OCI-LY7 (cell line): ENCODE data around the gene TAF1C. TPM values are rescaled to one million over a fixed set of nuclear protein-coding genes. Genes with fewer than 3 reads are reported as not detected.

Source experiments
- BruUV-seq: library from RNA; stranded (reverse); fragments of 400-500 nt; replicated peaks from 2 replicates; lab custom pipeline; 2021; lab: Mats Ljungman, UMichigan
- CTCF ChIA-PET: fragments of 300-600 bp; sonication (Branson Sonifier 250); formaldehyde crosslinking; loops from one replicate; lab custom pipeline; 2022; ENCODE audit warnings: antibody characterized with exemption; ENCODE audit not compliant: unreplicated experiment; lab: Charles Lee
- POLR2A ChIA-PET: fragments of 300-600 bp; sonication (Branson Sonifier 250); formaldehyde crosslinking; loops from one replicate; lab custom pipeline; 2022; ENCODE audit warnings: antibody characterized with exemption; lab: Charles Lee
- DNase-seq: peaks from one replicate; pipeline ENCODE4 v3.0.0-alpha.2; 2015; ENCODE audit warnings: low spot score
- H2AFZ ChIP-seq: fragments of 200-600 bp; sonication (generic), shearing (Covaris generic); 2 replicates; pipeline ENCODE4 v1.6.1; 2014; ENCODE audit warnings: mild to moderate bottlenecking, antibody characterized with exemption, low read length, moderate library complexity
- H3K27ac ChIP-seq: fragments of 200-600 bp; sonication (generic); 2 replicates; pipeline ENCODE4 v1.5.1; 2014; ENCODE audit warnings: mixed run types, low read depth, mild to moderate bottlenecking, moderate library complexity, low read length, inconsistent platforms; ENCODE audit not compliant: poor library complexity, severe bottlenecking
- H3K36me3 ChIP-seq: fragments of 200-600 bp; sonication (generic); 2 replicates; pipeline ENCODE4 v1.6.1; 2014; ENCODE audit warnings: mild to moderate bottlenecking, antibody characterized with exemption, low read length, moderate library complexity, mixed read lengths; ENCODE audit not compliant: insufficient read depth
- H3K4me1 ChIP-seq: fragments of 200-600 bp; sonication (generic); 2 replicates; pipeline ENCODE4 v1.5.1; 2014; ENCODE audit warnings: mild to moderate bottlenecking, low read length; ENCODE audit not compliant: insufficient read depth, poor library complexity, severe bottlenecking
- H3K4me2 ChIP-seq: fragments of 200-600 bp; sonication (generic); 2 replicates; pipeline ENCODE4 v1.6.1; 2014; ENCODE audit warnings: mild to moderate bottlenecking, low read length
- H3K4me3 ChIP-seq: fragments of 200-600 bp; sonication (generic); 2 replicates; pipeline ENCODE4 v1.5.1; 2014; ENCODE audit warnings: mild to moderate bottlenecking, low read depth, low read length; ENCODE audit not compliant: poor library complexity, severe bottlenecking
- H3K79me2 ChIP-seq: fragments of 200-600 bp; sonication (generic); 2 replicates; pipeline ENCODE4 v1.6.1; 2016; ENCODE audit warnings: low read depth, mild to moderate bottlenecking, low read length, moderate library complexity, mixed read lengths; ENCODE audit not compliant: insufficient read depth
- H3K9me2 ChIP-seq: fragments of 200-600 bp; sonication (generic); 2 replicates; pipeline ENCODE4 v1.6.1; 2016; ENCODE audit warnings: mild to moderate bottlenecking, low read length, mixed read lengths; ENCODE audit not compliant: insufficient read depth
- H3K9me3 ChIP-seq: fragments of 200-600 bp; sonication (generic); 2 replicates; pipeline ENCODE4 v1.6.1; 2014; ENCODE audit warnings: mild to moderate bottlenecking, mixed run types, low read length, mixed read lengths
- H4K20me1 ChIP-seq: fragments of 200-600 bp; sonication (generic); 2 replicates; pipeline ENCODE4 v1.6.1; 2014; ENCODE audit warnings: mild to moderate bottlenecking, antibody characterized with exemption, low read length, moderate library complexity, mixed read lengths; ENCODE audit not compliant: insufficient read depth
- EZH2phosphoT487 ChIP-seq: fragments of 200-600 bp; sonication (generic); IDR thresholded peaks from 2 replicates; pipeline ENCODE4 v1.6.1; 2018; ENCODE audit warnings: low read depth, borderline replicate concordance, mild to moderate bottlenecking, mixed run types, antibody characterized with exemption, low read length, moderate library complexity, mixed read lengths
- intact Hi-C: fragments of 100-400 bp; cut with micrococcal nuclease; formaldehyde crosslinking; loops from one replicate; pipeline ENCODE4 v1.10.0; 2022; ENCODE audit not compliant: unreplicated experiment
- total RNA-seq, 2 experiments: library from RNA; depleted of rRNA in 1 of 2; stranded (reverse); fragments of >200 nt in 1 of 2; shearing (Covaris generic) in 1 of 2; gene quantifications; 2 replicates each; pipeline ENCODE4 v1.2.3, GENCODE V29; 2014 to 2022
- TF ChIP-seq, protein P1 (sequence below): fragments of 200-600 bp; sonication (generic); conservative IDR thresholded peaks from 2 replicates; pipeline ENCODE4 v1.5.1; 2014; ENCODE audit warnings: mild to moderate bottlenecking, antibody characterized with exemption, low read length, moderate library complexity, mixed read lengths

The TAF1C gene
- total RNA-seq, 2 experiments from 2014 or later = 64.6 to 66.1 TPM

DNA sequence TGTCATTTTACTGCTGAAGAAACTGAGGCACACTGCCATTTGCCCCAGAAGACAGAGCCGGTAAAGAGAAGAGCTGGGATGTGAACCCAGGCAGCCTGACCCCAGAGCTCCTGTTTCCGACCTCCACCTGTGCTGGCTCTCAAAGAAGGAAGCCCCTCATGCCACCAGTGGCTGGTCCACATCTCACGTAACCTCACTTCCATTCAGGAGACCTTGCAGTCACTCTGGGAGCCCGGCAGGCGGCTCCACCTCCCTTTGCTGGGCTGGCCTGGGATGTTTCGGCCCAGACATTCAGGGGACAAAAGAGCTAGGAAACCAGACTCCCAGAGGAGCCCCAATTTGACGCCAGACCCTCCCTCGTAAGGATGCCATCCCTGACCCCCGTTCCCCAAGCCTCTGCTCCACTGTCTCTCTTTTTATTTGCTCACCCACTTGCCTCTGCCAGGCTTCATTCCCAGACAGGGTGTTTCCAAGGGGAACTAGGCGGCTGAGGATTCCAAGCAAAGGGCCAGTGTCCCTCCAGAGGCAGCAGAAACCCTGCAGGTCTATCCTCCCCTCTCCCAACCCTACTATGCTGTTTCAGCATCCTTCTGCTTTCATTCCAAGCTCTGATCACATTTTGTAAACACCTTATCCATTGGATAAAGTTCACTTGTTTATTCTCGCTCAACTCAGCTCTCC, 2.8 kb downstream of the TAF1C start:
- Histone ChIP-seq H2AFZ (no peak overlapping the region), H3K9me3 (no peaks in the 10 kb centered on the region), H3K27ac (no peak overlapping the region), H3K4me3 (no peak overlapping the region), H4K20me1 (no peaks in the 10 kb centered on the region), H3K79me2 (peaks cover 21% of the 10 kb centered on the region; the same call in 1 of the 2 replicates), H3K4me1 (peaks cover 9% of the 10 kb centered on the region), H3K9me2 (no peaks in the 10 kb centered on the region), H3K4me2 (no peak overlapping the region), H3K36me3 (peaks cover 46% of the 10 kb centered on the region)
- CTCF ChIA-PET = no interaction called here
- DNase-seq = no peak
- BruUV-seq = no TSS peak
- TF ChIP-seq, protein P1, sequence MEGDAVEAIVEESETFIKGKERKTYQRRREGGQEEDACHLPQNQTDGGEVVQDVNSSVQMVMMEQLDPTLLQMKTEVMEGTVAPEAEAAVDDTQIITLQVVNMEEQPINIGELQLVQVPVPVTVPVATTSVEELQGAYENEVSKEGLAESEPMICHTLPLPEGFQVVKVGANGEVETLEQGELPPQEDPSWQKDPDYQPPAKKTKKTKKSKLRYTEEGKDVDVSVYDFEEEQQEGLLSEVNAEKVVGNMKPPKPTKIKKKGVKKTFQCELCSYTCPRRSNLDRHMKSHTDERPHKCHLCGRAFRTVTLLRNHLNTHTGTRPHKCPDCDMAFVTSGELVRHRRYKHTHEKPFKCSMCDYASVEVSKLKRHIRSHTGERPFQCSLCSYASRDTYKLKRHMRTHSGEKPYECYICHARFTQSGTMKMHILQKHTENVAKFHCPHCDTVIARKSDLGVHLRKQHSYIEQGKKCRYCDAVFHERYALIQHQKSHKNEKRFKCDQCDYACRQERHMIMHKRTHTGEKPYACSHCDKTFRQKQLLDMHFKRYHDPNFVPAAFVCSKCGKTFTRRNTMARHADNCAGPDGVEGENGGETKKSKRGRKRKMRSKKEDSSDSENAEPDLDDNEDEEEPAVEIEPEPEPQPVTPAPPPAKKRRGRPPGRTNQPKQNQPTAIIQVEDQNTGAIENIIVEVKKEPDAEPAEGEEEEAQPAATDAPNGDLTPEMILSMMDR = no peak
- TF ChIP-seq EZH2phosphoT487 = no peak
- POLR2A ChIA-PET = interaction anchor here (0.7 kb wide), 1 partner anchor 41 kb away, joined by 3 read pairs; no protein-coding TSS in a partner anchor
- intact Hi-C loops = no loop called here

DNA sequence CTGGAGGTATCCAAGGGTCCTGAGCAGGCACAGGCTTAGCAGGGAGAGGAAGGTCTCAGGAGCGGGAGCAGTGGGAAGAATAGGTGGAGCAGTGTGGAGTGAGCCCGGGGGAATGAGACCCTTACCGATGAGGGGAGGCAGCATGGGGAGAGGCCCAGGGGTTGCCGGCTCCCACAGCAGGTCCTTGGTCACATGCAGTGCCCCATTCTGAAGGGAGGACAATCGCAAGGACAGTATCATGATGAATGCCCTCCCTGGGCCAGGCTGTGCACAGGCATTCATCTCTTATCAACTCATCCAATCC, 3.3 kb downstream of the TAF1C start:
- CTCF ChIA-PET = no interaction called here
- POLR2A ChIA-PET = no interaction called here
- Histone ChIP-seq H2AFZ (no peak overlapping the region), H3K27ac (no peak overlapping the region), H3K4me1 (peaks cover 9% of the 10 kb centered on the region), H4K20me1 (no peaks in the 10 kb centered on the region; the same call in 1 of the 2 replicates), H3K9me3 (no peaks in the 10 kb centered on the region), H3K9me2 (no peaks in the 10 kb centered on the region), H3K79me2 (peaks cover 21% of the 10 kb centered on the region; the same call in 1 of the 2 replicates), H3K36me3 (peaks cover 50% of the 10 kb centered on the region), H3K4me2 (no peak overlapping the region), H3K4me3 (no peak overlapping the region)
- intact Hi-C loops = no loop called here
- BruUV-seq = no TSS peak
- TF ChIP-seq, protein P1 = no peak
- no peak for TF ChIP-seq EZH2phosphoT487
- no peak for DNase-seq
